Ovary (tissue), 9 donors: ENCODE data around the gene C10orf53. TPM values are rescaled to one million over a fixed set of nuclear protein-coding genes. Genes with fewer than 3 reads are reported as not detected.
"Not testable (repeated sequence)": the region's sequence is repeated elsewhere in the genome, so short reads cannot be mapped to it uniquely, and the experiment has no call there.

Source experiments
- DNase-seq, 5 donors: peaks; one replicate each; pipeline ENCODE4 v3.0.0-alpha.2; 2019 to 2020
- H3K27ac ChIP-seq, 2 donors: fragments of 200-600 bp; one replicate each; pipeline versions ENCODE4 v1.5.1 to v1.8.0; 2019 to 2022
- H3K27me3 ChIP-seq: fragments of 200-600 bp; one replicate; pipeline ENCODE4 v1.8.0; 2022
- H3K36me3 ChIP-seq: fragments of 200-600 bp; sonication (generic); one replicate; pipeline ENCODE4 v1.5.1; 2019
- H3K4me1 ChIP-seq: one replicate; pipeline ENCODE4 v1.8.1; 2013; ENCODE audit warnings: mild to moderate bottlenecking, moderate library complexity; ENCODE audit not compliant: insufficient read depth
- H3K4me3 ChIP-seq: fragments of 200-600 bp; sonication (generic); one replicate; pipeline ENCODE4 v1.5.1; 2017
- H3K9me3 ChIP-seq, 2 donors: fragments of 200-600 bp in 1 of 2; sonication (generic) in 1 of 2; one replicate each; pipeline versions ENCODE4 v1.5.1 to v1.8.1; 2013 to 2019; ENCODE audit warnings: mild to moderate bottlenecking in 1 of 2, moderate library complexity in 1 of 2
- CTCF ChIP-seq, 3 donors: fragments of 450-650 bp in 2 of 3; fragments of 200-600 bp in 1 of 3; IDR thresholded peaks; one replicate each; pipeline versions ENCODE4 v1.5.1 to v1.8.0; 2016 to 2022; ENCODE audit warnings: antibody characterized with exemption in 3 of 3, mild to moderate bottlenecking in 1 of 3
- EP300 ChIP-seq: sonication (generic); formaldehyde crosslinking; IDR thresholded peaks from one replicate; pipeline ENCODE4 v1.6.1; 2017; ENCODE audit warnings: antibody characterized with exemption
- POLR2A ChIP-seq: fragments of 450-650 bp; IDR thresholded peaks from one replicate; pipeline ENCODE4 v1.6.1; 2017; ENCODE audit warnings: antibody characterized with exemption, mild to moderate bottlenecking, moderate library complexity
- WGBS, 3 donors: extraction: QIAGEN DNeasy Blood & Tissue Kit in 1 of 3; methylation state at CpG; one replicate each; pipeline versions ENCODE4 v1.1.5 to v1.1.7; 2013 to 2017; 5-methylcytosine and 5-hydroxymethylcytosine counted together
- intact Hi-C, 4 donors: fragments of 100-400 bp; cut with DNase I; formaldehyde crosslinking; loops; one replicate each; pipeline versions ENCODE4 v1.11.0 to v1.15.1; 2022 to 2023
- polyA plus RNA-seq, 2 donors: library from polyadenylated mRNA; stranded (reverse); fragments of 200-250 nt in 1 of 2; fragments of 350-450 nt in 1 of 2; fragmentation: Illumina TruSeq in 1 of 2; extraction: RNeasy Lipid Tissue Mini Kit (QIAGEN cat#74804) in 1 of 2; gene quantifications; one replicate each; pipeline ENCODE4 v1.2.3, GENCODE V29; 2013 to 2014
- total RNA-seq, 7 donors: library from RNA; depleted of rRNA in 2 of 7; stranded (reverse); fragments of >200 nt in 2 of 7; fragmentation: NEBNext Ultra II Directional in 3 of 7; extraction: Animal tissue kit (Norgen Biotek cat#: 25700) in 3 of 7; gene quantifications; one replicate each; pipeline versions ENCODE4 v1.1.0 to v1.2.4, GENCODE V29; 2016 to 2023
- donor health status: DM: no; HTN: no; CAD: no; lungs with moderate emphysema.
- donor health status: DM: no; HTN: no; CAD: no.
- donor health status: Bipolar disorder and iron deficiency.
- donor health status: DM: yes; HTN: yes; CAD: no.
- donor health status: DM: no; HTN: no; CAD: no.
- donor health status: DM: yes; HTN: yes; CAD: no.

Gene C10orf53
- total and polyA plus RNA-seq, 9 donors = not detected

GRCh38 chr10:49709934-49710333, 30.5 kb downstream of the C10orf53 start:
- H3K27ac ChIP-seq = no peak overlapping the region
- no peaks in the 10 kb centered on the region for H3K36me3 ChIP-seq
- TF ChIP-seq EP300 (no peak), CTCF (IDR thresholded peaks at IDR 0.05) (no peak), POLR2A (no peak)
- DNase-seq = no peak
- no peaks in the 10 kb centered on the region for H3K27me3 ChIP-seq
- intact Hi-C loops = no loop called here
- no peaks in the 10 kb centered on the region for H3K4me1 ChIP-seq
- WGBS, 3 donors = 51 to 70% (median 52%) methylated on average over 5 of the region's 5 CpGs
- no peaks in the 10 kb centered on the region for H3K9me3 ChIP-seq
- H3K4me3 ChIP-seq = no peak overlapping the region

GRCh38 chr10:49710966-49711365, 31.5 kb downstream of the C10orf53 start:
- H3K36me3 ChIP-seq = no peaks in the 10 kb centered on the region
- WGBS, 3 donors = 70 to 77% (median 71%) methylated on average over 6 of the region's 6 CpGs
- H3K4me3 ChIP-seq = no peak overlapping the region
- no peak for DNase-seq
- intact Hi-C loops = no loop called here
- no peak overlapping the region for H3K27ac ChIP-seq
- no peaks in the 10 kb centered on the region for H3K27me3 ChIP-seq
- no peaks in the 10 kb centered on the region for H3K4me1 ChIP-seq
- TF ChIP-seq POLR2A (no peak), EP300 (no peak), CTCF (IDR thresholded peaks at IDR 0.05) (no peak)
- H3K9me3 ChIP-seq = no peaks in the 10 kb centered on the region

- Histone ChIP-seq H3K27me3 (no peaks in the 10 kb centered on the region), H3K9me3 (no peaks in the 10 kb centered on the region), H3K4me3 (no peak overlapping the region), H3K4me1 (no peaks in the 10 kb centered on the region), H3K27ac (no peak overlapping the region), H3K36me3 (no peaks in the 10 kb centered on the region)
- TF ChIP-seq CTCF (IDR thresholded peaks at IDR 0.05) = no peak
- no peak for TF ChIP-seq POLR2A
- TF ChIP-seq EP300 = no peak
- DNase-seq = no peak
- WGBS, 3 donors = 53 to 65% (median 61%) methylated on average over 8 of the region's 8 CpGs
- intact Hi-C loops = no loop called here
These were observed 32.0 kb downstream of the C10orf53 start for GRCh38 chr10:49711481-49711880.

- no peak for DNase-seq
- H3K4me3 ChIP-seq = no peak overlapping the region
- WGBS, 3 donors = 65 to 92% (median 72%) methylated on average over 5 of the region's 5 CpGs
- H3K27me3 ChIP-seq = no peaks in the 10 kb centered on the region
- H3K4me1 ChIP-seq = no peaks in the 10 kb centered on the region
- intact Hi-C loops = no loop called here
- H3K27ac ChIP-seq = no peak overlapping the region
- TF ChIP-seq CTCF (IDR thresholded peaks at IDR 0.05) (no peak), EP300 (no peak), POLR2A (no peak)
- no peaks in the 10 kb centered on the region for H3K9me3 ChIP-seq
- no peaks in the 10 kb centered on the region for H3K36me3 ChIP-seq
These were observed 33.8 kb downstream of the C10orf53 start for GRCh38 chr10:49713266-49713665.

- H3K36me3 ChIP-seq, DNase-seq, H3K27ac ChIP-seq, H3K9me3 ChIP-seq, H3K4me3 ChIP-seq, H3K4me1 ChIP-seq, intact Hi-C loops, H3K27me3 ChIP-seq: not testable (repeated sequence)
- WGBS, 3 donors = 85 to 91% (median 91%) methylated on average over 7 of the region's 7 CpGs
These were observed 35.7 kb downstream of the C10orf53 start for GRCh38 chr10:49715157-49715556.
